ENCODE results near the gene AQP10.

DNA sequence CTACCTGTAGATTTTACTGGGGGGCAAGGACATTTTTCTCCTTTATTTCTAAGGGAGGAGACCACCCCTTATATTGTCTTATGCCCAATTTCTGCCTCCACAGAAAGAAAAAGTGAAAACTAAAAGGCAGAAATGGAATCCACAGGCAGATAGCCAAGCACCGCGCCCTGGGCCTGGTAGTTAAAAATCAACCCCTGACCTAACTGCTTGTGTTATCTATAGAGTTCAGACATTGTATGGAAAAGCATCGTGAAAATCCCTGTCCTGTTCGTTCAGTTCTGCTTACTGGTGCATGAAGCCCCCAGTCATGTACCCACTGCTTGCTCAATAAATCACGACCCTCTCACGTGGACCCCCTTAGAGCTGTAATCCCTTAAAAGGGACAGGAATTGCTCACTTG, 50.5 kb downstream of the AQP10 start:
- TF ChIP-seq RBM25 (IDR thresholded peaks at IDR 0.05; ENCODE audit: low read depth, low read length, severe bottlenecking) (no peak), KLF1 (tag; IDR thresholded peaks at IDR 0.05) (no peak), FOXO4 (CRISPR knock-in tag; IDR thresholded peaks at IDR 0.05) (no peak), CTCF (IDR thresholded peaks at IDR 0.05 in 2 of 3, conservative IDR thresholded peaks at IDR 0.05 in 1 of 3; ENCODE audit: insufficient read depth in 2 of 3, low read depth in 1 of 3, low read length in 3 of 3) (no peak), ZNF134 (CRISPR knock-in tag; conservative IDR thresholded peaks at IDR 0.05) (no peak), ZNF354B (CRISPR knock-in tag; IDR thresholded peaks at IDR 0.05) (no peak)
- TF ChIP-seq, protein P1, sequence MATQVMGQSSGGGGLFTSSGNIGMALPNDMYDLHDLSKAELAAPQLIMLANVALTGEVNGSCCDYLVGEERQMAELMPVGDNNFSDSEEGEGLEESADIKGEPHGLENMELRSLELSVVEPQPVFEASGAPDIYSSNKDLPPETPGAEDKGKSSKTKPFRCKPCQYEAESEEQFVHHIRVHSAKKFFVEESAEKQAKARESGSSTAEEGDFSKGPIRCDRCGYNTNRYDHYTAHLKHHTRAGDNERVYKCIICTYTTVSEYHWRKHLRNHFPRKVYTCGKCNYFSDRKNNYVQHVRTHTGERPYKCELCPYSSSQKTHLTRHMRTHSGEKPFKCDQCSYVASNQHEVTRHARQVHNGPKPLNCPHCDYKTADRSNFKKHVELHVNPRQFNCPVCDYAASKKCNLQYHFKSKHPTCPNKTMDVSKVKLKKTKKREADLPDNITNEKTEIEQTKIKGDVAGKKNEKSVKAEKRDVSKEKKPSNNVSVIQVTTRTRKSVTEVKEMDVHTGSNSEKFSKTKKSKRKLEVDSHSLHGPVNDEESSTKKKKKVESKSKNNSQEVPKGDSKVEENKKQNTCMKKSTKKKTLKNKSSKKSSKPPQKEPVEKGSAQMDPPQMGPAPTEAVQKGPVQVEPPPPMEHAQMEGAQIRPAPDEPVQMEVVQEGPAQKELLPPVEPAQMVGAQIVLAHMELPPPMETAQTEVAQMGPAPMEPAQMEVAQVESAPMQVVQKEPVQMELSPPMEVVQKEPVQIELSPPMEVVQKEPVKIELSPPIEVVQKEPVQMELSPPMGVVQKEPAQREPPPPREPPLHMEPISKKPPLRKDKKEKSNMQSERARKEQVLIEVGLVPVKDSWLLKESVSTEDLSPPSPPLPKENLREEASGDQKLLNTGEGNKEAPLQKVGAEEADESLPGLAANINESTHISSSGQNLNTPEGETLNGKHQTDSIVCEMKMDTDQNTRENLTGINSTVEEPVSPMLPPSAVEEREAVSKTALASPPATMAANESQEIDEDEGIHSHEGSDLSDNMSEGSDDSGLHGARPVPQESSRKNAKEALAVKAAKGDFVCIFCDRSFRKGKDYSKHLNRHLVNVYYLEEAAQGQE (IDR thresholded peaks at IDR 0.05; ENCODE audit: borderline replicate concordance), result no peak
- TF ChIP-seq, protein P1 (CRISPR knock-in tag; IDR thresholded peaks at IDR 0.05; ENCODE audit: low read depth), result no peak
- TF ChIP-seq, protein P2, sequence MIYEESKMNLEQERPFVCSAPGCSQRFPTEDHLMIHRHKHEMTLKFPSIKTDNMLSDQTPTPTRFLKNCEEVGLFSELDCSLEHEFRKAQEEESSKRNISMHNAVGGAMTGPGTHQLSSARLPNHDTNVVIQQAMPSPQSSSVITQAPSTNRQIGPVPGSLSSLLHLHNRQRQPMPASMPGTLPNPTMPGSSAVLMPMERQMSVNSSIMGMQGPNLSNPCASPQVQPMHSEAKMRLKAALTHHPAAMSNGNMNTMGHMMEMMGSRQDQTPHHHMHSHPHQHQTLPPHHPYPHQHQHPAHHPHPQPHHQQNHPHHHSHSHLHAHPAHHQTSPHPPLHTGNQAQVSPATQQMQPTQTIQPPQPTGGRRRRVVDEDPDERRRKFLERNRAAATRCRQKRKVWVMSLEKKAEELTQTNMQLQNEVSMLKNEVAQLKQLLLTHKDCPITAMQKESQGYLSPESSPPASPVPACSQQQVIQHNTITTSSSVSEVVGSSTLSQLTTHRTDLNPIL (CRISPR knock-in tag; IDR thresholded peaks at IDR 0.05), result no peak
- TF ChIP-seq, protein P3, sequence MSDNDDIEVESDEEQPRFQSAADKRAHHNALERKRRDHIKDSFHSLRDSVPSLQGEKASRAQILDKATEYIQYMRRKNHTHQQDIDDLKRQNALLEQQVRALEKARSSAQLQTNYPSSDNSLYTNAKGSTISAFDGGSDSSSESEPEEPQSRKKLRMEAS (CRISPR knock-in tag; IDR thresholded peaks at IDR 0.05), result no peak
